NCI-H774 (cell line): ENCODE data around the gene RFT1.

ENCODE experiments used
- DNase-seq: peaks from one replicate; lab custom pipeline; 2025; lab: John Stamatoyannopoulos, UW

The RFT1 gene

GRCh38 chr3:53084310-53085001 is 45.8 kb downstream of the RFT1 start:
- DNase-seq = no peak

- DNase-seq = no peak
Observed at GRCh38 chr3:53083949-53084309, 46.3 kb downstream of the RFT1 start.

GRCh38 chr3:53083521-53083920 is 46.7 kb downstream of the RFT1 start:
- DNase-seq = no peak

GRCh38 chr3:53082736-53083135 is 47.5 kb downstream of the RFT1 start:
- DNase-seq = no peak

GRCh38 chr3:53081318-53081717 is 48.9 kb downstream of the RFT1 start:
- DNase-seq = no peak

- DNase-seq = no peak
Observed at GRCh38 chr3:53080612-53081205, 49.5 kb downstream of the RFT1 start.

- DNase-seq = no peak
Observed at GRCh38 chr3:53079791-53080555, 50.3 kb downstream of the RFT1 start.

- DNase-seq = no peak
Observed at GRCh38 chr3:53079147-53079546, 51.1 kb downstream of the RFT1 start.

GRCh38 chr3:53078656-53079055 is 51.6 kb downstream of the RFT1 start:
- no peak for DNase-seq

GRCh38 chr3:53077476-53078220 is 52.6 kb downstream of the RFT1 start:
- DNase-seq = no peak

GRCh38 chr3:53075743-53076140 is 54.5 kb downstream of the RFT1 start:
- no peak for DNase-seq

- DNase-seq = no peak
Observed at GRCh38 chr3:53074761-53075742, 55.2 kb downstream of the RFT1 start.

GRCh38 chr3:53074366-53074696 is 55.9 kb downstream of the RFT1 start:
- DNase-seq = no peak

GRCh38 chr3:53073553-53074365 is 56.5 kb downstream of the RFT1 start:
- DNase-seq = no peak

GRCh38 chr3:53072653-53073552 is 57.3 kb downstream of the RFT1 start:
- peak; percentile 22 for DNase-seq

- DNase-seq = no peak
Observed at GRCh38 chr3:53071882-53072431, 58.3 kb downstream of the RFT1 start.

- no peak for DNase-seq
Observed at GRCh38 chr3:53069422-53070068, 60.7 kb downstream of the RFT1 start.

GRCh38 chr3:53068176-53068575 is 62.1 kb downstream of the RFT1 start:
- DNase-seq = no peak

- DNase-seq = no peak
Observed at GRCh38 chr3:53067567-53067966, 62.7 kb downstream of the RFT1 start.
